Endothelial cell of umbilical vein (primary cell): ENCODE results near the gene ITGAE. TPM values are rescaled to one million over a fixed set of nuclear protein-coding genes. Genes with fewer than 3 reads are reported as not detected.

ENCODE experiments used
- BruUV-seq: library from RNA; stranded (reverse); fragments of 400-500 nt; replicated peaks from 2 replicates; lab custom pipeline; 2021; lab: Mats Ljungman, UMichigan
- CTCF ChIA-PET: fragments of 300-600, 350-600 bp; sonication (Branson Sonifier 250); formaldehyde crosslinking; loops from one replicate; lab custom pipeline; 2021; ENCODE audit warnings: antibody characterized with exemption, inconsistent platforms; lab: Charles Lee
- POLR2A ChIA-PET: fragments of 300-600, 350-600 bp; sonication (Branson Sonifier 250); formaldehyde crosslinking; loops from one replicate; lab custom pipeline; 2021; ENCODE audit warnings: antibody characterized with exemption, inconsistent platforms; lab: Charles Lee
- DNase-seq: peaks from one replicate; pipeline ENCODE4 v3.0.0-alpha.2; 2011; ENCODE audit warnings: low read depth, low spot score
- FAIRE-seq: peaks from 2 replicates; lab custom pipeline; 2011; peaks lifted over from hg19 to GRCh38; lab: Jason Lieb, UNC
- H2AFZ ChIP-seq: 2 replicates; pipeline ENCODE4 v1.6.0; 2012; ENCODE audit warnings: low read depth, low read length, control low read depth, inconsistent platforms
- H3K27ac ChIP-seq: 2 replicates; pipeline ENCODE4 v1.5.1; 2011; ENCODE audit warnings: low read depth, mild to moderate bottlenecking, control low read depth, low read length, moderate library complexity; ENCODE audit not compliant: insufficient read depth
- H3K27me3 ChIP-seq, 2 experiments: 2 replicates each; pipeline versions ENCODE4 v1.6.0 to v1.6.1; 2011; ENCODE audit warnings: low read length in 2 of 2, mixed read lengths in 1 of 2; ENCODE audit not compliant: control insufficient read depth in 2 of 2, insufficient read depth in 2 of 2
- H3K36me3 ChIP-seq, 2 experiments: 2 replicates in 1 of 2; 3 replicates in 1 of 2; pipeline ENCODE4 v1.5.1; 2011; ENCODE audit warnings: low read length in 2 of 2, mild to moderate bottlenecking in 1 of 2, moderate library complexity in 1 of 2; ENCODE audit not compliant: control insufficient read depth in 2 of 2, insufficient read depth in 2 of 2; ENCODE audit errors: extremely low read depth in 1 of 2
- H3K4me1 ChIP-seq: 3 replicates; pipeline ENCODE4 v1.5.1; 2011; ENCODE audit warnings: mild to moderate bottlenecking, low read length; ENCODE audit not compliant: control insufficient read depth, insufficient read depth; ENCODE audit errors: extremely low read depth
- H3K4me2 ChIP-seq: 2 replicates; pipeline ENCODE4 v1.6.1; 2011; ENCODE audit warnings: low read length, control low read depth, mixed read lengths; ENCODE audit not compliant: insufficient read depth
- H3K4me3 ChIP-seq, 3 experiments: fragments of 200-600 bp in 1 of 3; sonication (generic), shearing (Covaris generic) in 1 of 3; replicated peaks in 1 of 3; 2 replicates each; pipeline ENCODE4 v1.5.1; 2011 to 2016; ENCODE audit warnings: control low read depth in 3 of 3, low read length in 3 of 3, mild to moderate bottlenecking in 2 of 3, inconsistent platforms in 1 of 3, low read depth in 1 of 3, moderate library complexity in 1 of 3; ENCODE audit not compliant: insufficient read depth in 1 of 3
- H3K79me2 ChIP-seq: 2 replicates; pipeline ENCODE4 v1.6.0; 2012; ENCODE audit warnings: low read length, inconsistent platforms; ENCODE audit not compliant: control insufficient read depth, insufficient read depth
- H3K9ac ChIP-seq: replicated peaks from 2 replicates; pipeline ENCODE3; 2011; ENCODE audit warnings: low read length, control low read depth; ENCODE audit not compliant: insufficient read depth; ENCODE audit errors: extremely low read depth
- H3K9me1 ChIP-seq: replicated peaks from 3 replicates; pipeline ENCODE4 v1.6.0; 2011; ENCODE audit warnings: mild to moderate bottlenecking, low read length; ENCODE audit not compliant: control insufficient read depth, insufficient read depth; ENCODE audit errors: extremely low read depth
- H3K9me3 ChIP-seq: replicated peaks from 2 replicates; pipeline ENCODE4 v1.5.1; 2012; ENCODE audit warnings: low read length, inconsistent platforms; ENCODE audit not compliant: control insufficient read depth, insufficient read depth
- H4K20me1 ChIP-seq: replicated peaks from 2 replicates; pipeline ENCODE3; 2011; ENCODE audit warnings: mild to moderate bottlenecking, low read length; ENCODE audit not compliant: control insufficient read depth, insufficient read depth; ENCODE audit errors: extremely low read depth
- CTCF ChIP-seq, 2 donors: IDR thresholded peaks; 1 replicate in 1 of 2; 2 replicates in 1 of 2; pipeline ENCODE4 v1.5.1; 2011; ENCODE audit warnings: low read length in 2 of 2, mild to moderate bottlenecking in 2 of 2, moderate library complexity in 2 of 2, control low read depth in 1 of 2, inconsistent platforms in 1 of 2, low read depth in 1 of 2; ENCODE audit not compliant: insufficient read depth in 1 of 2; ENCODE audit errors: extremely low read depth in 1 of 2
- EZH2 ChIP-seq: IDR thresholded peaks from 2 replicates; pipeline ENCODE4 v1.6.1; 2012; ENCODE audit warnings: borderline replicate concordance, low read depth, mild to moderate bottlenecking, moderate library complexity, low read length, inconsistent platforms; ENCODE audit not compliant: severe bottlenecking
- MYC ChIP-seq: IDR thresholded peaks from one replicate; pipeline ENCODE4 v1.6.1; 2011; ENCODE audit warnings: mild to moderate bottlenecking, low read depth, low read length
- POLR2A ChIP-seq: IDR thresholded peaks from 2 replicates; pipeline ENCODE4 v1.6.1; 2012; ENCODE audit warnings: low read depth, mild to moderate bottlenecking, control low read depth, low read length
- dilution Hi-C: fragments of 300-500 bp; cut with MboI; formaldehyde crosslinking; loops from one replicate; pipeline ENCODE4 v1.15.0; 2019; ENCODE audit warnings: low sequenced_read_pairs; ENCODE audit not compliant: extremely low pct_ligation_motif_present
- intact Hi-C: fragments of 100-400 bp; cut with micrococcal nuclease; formaldehyde crosslinking; loops from one replicate; pipeline ENCODE4 v1.10.0; 2022
- polyA plus RNA-seq, 4 experiments: library from polyadenylated mRNA; depleted of rRNA in 3 of 4; stranded (reverse) in 3 of 4; unstranded in 1 of 4; fragments of >200 nt; gene quantifications; 2 replicates each; pipeline versions ENCODE4 v1.2.1 to v1.2.3, GENCODE V29; 2011 to 2012; ENCODE audit warnings: missing spikeins in 1 of 4
- total RNA-seq: library from RNA; stranded (reverse); gene quantifications from 2 replicates; pipeline ENCODE4 v1.2.3, GENCODE V29; 2021
- TF ChIP-seq, protein P1 (sequence below): IDR thresholded peaks from 2 replicates; pipeline ENCODE4 v1.6.1; 2011; ENCODE audit not compliant: insufficient read depth, insufficient read length

The ITGAE gene
- total and polyA plus RNA-seq, 2 donors (not counting 3 experiments of a cell fraction or from before 2014, with no cell fraction given): 29.6 to 71.6 TPM

GRCh38 chr17:3817851-3818605 lies 17.0 kb upstream of the ITGAE start:
- no peak overlapping the region for H3K4me3 ChIP-seq
- intact Hi-C loops (no loop called here), dilution Hi-C loops (no loop called here)
- TF ChIP-seq, protein P1, sequence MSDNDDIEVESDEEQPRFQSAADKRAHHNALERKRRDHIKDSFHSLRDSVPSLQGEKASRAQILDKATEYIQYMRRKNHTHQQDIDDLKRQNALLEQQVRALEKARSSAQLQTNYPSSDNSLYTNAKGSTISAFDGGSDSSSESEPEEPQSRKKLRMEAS: no peak
- no peak for TF ChIP-seq EZH2
- TF ChIP-seq POLR2A: no peak
- no peak for TF ChIP-seq CTCF (IDR thresholded peaks at IDR 0.05; ENCODE audit: extremely low read depth in 1 of 2, insufficient read depth in 1 of 2, low read depth in 1 of 2, low read length in 2 of 2)
- no peak for TF ChIP-seq MYC
- H3K79me2 ChIP-seq: no peaks in the 10 kb centered on the region
- H3K9me3 ChIP-seq: no peaks in the 10 kb centered on the region
- FAIRE-seq: no peak
- H3K27me3 ChIP-seq: no peaks in the 10 kb centered on the region
- ChIA-PET CTCF (interaction anchor here (1.0 to 1.3 kb wide), 2 partner anchors 26 to 80 kb away, joined by 3 to 19 read pairs; no protein-coding TSS in a partner anchor), POLR2A (no interaction called here)
- peak overlapping the region; percentile 31 for H3K27ac ChIP-seq
- no TSS peak for BruUV-seq
- H4K20me1 ChIP-seq: no peaks in the 10 kb centered on the region
- no peak for DNase-seq
- H3K4me2 ChIP-seq: no peak overlapping the region
- H3K4me1 ChIP-seq: peaks cover 10% of the 10 kb centered on the region
- H2AFZ ChIP-seq: no peak overlapping the region
- no peak overlapping the region for H3K9ac ChIP-seq
- peaks cover 24 to 26% of the 10 kb centered on the region in 2 experiments for H3K36me3 ChIP-seq
- H3K9me1 ChIP-seq: no peaks in the 10 kb centered on the region
